C4-2B (cell line): Measurements from ENCODE around the gene CCDC97.

ENCODE experiments used
- H3K27ac ChIP-seq: fragments of 450-650 bp; 2 replicates; pipeline ENCODE4 v1.5.1; 2017
- CTCF ChIP-seq: fragments of 450-650 bp; conservative IDR thresholded peaks from 2 replicates; pipeline ENCODE4 v1.5.1; 2017; ENCODE audit warnings: mild to moderate bottlenecking
- ZFX ChIP-seq: fragments of 450-650 bp; IDR thresholded peaks from 2 replicates; pipeline ENCODE4 v1.6.1; 2017

CCDC97 gene

GRCh38 chr19:41325947-41326706 is 16.2 kb downstream of the CCDC97 start:
- no peak for TF ChIP-seq CTCF
- no peak for TF ChIP-seq ZFX
- H3K27ac ChIP-seq, result no peak overlapping the region

DNA sequence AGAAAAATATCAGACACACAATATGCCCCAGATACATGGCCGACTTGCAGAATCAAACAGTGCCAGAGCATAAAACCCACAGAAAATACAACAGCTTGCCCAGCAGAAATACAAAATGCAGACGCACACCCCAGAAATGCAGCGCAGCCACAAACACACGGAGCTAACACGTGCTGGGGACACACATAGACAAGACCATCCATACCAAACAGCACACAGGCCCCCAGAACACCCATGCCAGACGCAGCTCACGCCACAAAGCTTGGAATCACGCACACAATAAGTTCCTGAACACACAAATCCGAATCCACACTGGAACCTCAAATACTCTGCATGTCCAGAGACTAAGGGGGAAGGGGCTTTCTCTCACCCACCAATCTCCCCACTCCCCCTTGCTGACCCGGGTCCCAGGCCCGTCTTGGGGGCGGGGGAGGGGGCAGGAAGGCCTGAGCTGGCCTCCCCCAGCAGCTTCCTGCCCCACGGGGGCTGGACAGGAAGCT is 17.2 kb downstream of the CCDC97 start:
- peak overlapping the region; percentile 10; the same call in 1 of the 2 replicates for H3K27ac ChIP-seq
- TF ChIP-seq ZFX (no peak), CTCF (no peak)

DNA sequence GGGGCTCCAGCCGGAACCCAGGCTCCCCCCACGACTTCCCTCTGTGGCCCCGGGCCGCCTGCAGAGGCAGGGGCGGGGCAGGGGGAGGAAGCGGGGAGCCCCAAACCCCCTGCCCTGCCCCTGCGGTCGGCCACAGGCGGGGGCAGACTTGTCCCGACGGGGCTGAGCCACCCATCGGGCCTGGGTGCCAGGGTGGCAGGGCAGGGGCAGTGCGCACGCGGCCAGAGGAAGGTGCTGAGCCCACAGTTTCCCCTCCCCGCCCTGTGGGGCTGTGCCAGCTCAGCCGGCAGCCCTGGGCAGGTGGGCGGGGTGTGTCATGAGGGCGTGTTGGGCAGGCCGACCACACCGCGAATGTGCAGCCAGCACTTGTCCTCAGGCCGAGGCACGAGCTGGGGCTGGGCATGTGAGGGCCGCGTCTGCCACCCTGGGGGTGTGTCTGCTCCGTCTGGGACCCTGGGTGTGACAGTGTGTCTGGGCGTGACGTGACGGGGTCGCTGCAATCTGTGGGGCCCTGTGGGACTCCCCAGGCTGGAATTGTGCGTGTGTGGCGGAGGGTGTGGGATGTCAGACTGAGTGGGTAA is 17.7 kb downstream of the CCDC97 start:
- TF ChIP-seq ZFX, result no peak
- no peak for TF ChIP-seq CTCF
- peak overlapping the region; percentile 10; the same call in 1 of the 2 replicates for H3K27ac ChIP-seq

GRCh38 chr19:41328157-41328841 is 18.3 kb downstream of the CCDC97 start:
- TF ChIP-seq CTCF, result no peak
- TF ChIP-seq ZFX, result no peak
- H3K27ac ChIP-seq, result no peak overlapping the region

DNA sequence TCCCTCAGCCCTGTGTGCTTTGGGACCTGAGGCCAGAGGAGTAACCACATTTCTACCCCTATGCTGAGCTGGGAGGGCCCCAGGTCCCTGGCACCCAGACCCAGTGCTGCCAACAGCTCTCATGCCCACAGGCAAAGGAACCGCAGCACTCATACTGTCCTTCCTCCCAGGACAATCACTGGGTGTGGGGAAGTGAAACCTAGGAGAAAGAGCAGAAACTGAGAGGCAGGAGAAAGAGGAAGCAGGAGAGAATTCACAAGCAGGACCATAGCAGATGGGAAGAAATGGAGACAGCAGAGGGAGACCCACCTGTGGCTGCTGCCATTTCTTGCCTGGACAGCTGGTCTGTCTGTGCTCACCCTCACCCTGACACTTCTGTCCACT is 18.9 kb downstream of the CCDC97 start:
- H3K27ac ChIP-seq, result no peak overlapping the region
- TF ChIP-seq CTCF (no peak), ZFX (no peak)

- TF ChIP-seq CTCF (no peak), ZFX (no peak)
These were observed 20.5 kb downstream of the CCDC97 start for GRCh38 chr19:41330481-41330880.

More at GRCh38 chr19:41330481-41330880, 20.5 kb downstream of the CCDC97 start:
- H3K27ac ChIP-seq, result no peak overlapping the region
